NCI-H345 (cell line): Measurements from ENCODE around the gene JMY.
"Not testable (repeated sequence)": the region's sequence is repeated elsewhere in the genome, so short reads cannot be mapped to it uniquely, and the experiment has no call there.

Source experiments
- DNase-seq: peaks from one replicate; lab custom pipeline; 2025; lab: John Stamatoyannopoulos, UW

The JMY gene

DNA sequence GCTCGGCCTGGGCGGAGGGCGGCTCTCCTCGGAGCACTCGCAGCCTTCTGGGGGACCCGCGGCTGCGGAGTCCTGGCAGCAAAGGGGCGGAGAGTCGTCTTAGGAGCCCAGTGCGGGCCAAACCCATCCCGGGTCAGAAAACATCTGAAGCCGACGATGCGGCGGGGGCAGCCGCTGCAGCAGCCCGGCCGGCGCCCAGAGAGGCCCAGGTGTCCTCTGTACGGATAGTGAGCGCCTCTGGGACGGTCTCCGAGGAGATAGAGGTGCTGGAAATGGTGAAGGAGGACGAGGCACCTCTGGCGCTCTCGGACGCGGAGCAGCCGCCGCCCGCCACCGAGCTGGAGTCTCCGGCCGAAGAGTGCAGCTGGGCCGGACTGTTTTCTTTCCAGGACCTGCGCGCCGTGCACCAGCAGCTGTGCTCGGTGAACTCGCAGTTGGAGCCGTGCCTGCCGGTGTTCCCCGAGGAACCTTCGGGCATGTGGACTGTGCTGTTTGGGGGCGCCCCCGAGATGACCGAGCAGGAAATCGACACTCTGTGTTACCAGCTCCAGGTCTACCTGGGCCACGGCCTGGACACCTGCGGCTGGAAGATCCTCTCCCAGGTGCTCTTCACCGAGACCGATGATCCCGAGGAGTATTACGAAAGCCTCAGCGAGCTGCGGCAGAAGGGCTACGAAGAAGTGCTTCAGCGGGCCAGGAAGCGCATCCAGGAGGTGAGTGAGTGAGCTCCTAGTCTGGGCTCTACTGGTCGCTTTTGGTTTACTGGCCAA lies 1.2 kb downstream of the JMY start:
- DNase-seq = peak; percentile 37

DNA sequence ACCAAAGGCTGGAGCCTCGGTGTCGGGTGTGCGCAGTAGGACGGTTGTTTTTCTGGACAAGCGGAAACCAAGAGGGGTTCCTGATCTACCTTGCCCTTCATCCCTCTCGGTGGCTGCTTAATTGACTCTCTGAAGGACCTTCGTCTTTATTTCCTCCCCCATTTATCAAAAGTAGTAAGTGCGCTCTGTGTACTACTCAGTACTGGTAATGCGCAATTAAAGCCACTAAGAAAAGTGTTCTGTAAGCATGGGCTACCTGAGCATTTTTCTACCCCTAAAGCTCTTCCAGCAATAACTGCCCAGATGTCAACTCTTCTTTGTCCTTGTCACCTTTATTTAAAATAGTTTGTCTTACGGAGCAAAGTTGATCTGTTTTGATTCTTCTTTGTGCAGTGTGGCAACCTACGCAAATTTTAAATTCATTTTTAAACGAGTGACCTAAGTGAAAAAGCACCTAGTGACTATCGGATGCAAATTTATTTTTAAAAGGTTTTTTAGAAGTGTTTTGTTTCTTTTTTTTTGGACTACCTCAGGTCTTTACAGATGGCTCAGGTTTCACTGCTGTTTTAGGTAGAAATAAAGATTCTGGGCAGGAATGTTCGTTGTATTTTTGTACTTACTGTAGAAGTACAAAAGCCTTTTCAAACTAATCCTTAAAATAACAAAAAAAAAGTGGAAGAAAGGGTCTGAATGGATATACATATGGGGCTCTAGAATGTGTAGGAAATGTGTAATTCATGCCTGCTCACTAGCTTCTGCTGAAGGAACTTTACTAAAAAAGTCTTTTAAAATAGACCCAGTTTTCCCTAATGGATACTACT lies 2.0 kb downstream of the JMY start:
- DNase-seq = no peak

DNA sequence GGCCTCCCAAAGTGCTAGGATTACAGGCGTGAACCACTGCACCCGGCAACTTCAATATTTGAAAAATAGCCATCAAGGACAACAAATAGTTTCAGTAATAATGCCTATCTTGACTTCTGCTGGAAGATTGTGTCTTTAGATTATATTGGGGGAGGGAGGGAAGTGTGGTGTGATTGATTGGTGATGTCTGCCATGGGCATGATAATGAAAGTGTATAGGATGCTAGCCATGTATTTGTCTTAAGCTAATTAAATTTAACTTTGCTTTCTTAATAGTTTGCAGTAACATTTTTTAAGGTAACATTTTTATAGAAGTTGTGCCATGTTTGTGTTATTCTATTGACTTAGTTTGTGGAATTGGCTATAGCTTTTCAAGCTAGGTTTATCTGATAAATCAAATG lies 4.6 kb downstream of the JMY start:
- DNase-seq = no peak

DNA sequence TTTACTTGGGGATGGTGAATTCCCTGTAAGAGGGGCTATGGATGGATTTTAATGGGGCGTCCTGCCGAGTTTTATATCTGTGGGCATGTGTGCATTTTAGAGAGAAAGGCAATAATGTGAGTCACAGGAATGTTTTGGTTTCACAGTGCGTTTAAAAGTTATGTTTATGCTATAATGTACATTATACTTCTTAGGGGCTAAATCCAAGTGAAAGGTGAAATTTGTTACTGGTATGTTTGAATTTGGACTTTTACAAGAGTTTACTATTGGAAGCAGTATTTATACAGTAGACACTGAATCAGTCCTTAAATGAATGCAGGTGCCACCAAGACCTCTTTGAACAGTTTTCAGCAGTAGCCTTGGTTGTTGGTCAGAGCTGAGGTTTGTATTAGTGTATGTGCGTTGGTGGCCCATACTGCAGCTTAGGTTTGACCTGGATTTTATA lies 5.6 kb downstream of the JMY start:
- no peak for DNase-seq

DNA sequence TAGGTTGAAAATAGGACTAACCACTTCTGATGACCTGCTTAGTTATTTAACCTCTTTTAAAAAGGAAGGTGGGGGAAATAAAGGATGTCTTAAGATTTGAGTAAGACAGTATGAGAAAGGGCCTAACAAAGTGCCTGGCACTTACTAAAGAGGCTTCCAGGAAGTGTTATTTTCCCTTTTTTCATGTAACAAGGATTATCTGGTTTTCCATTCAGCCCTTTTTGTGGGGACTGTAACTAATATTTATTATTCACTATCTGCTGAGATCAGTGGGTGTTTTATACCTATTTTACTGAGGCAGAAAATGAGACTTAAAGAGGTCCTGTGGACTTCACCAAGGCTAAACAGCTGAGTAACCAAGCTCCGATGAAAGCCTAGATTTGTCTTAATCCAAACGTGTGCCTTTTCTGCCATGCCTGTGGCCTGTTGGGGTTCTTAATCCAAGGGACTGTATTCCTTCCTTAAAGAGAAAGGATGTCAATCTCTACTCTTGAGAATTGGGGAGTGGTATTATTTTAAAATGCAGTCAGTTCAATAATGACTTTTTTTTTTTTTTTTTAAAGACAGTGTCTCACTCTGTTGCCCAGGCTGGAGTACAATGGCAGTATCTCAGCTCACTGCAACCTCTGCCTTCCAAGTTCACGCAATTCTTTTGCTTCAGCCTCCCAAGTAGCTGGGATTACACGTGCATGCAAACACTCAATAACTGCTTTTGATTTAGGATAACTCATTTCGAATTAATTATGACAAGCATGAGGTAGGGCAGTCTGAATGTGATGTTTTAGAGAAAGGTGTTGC lies 6.5 kb downstream of the JMY start:
- no peak for DNase-seq

DNA sequence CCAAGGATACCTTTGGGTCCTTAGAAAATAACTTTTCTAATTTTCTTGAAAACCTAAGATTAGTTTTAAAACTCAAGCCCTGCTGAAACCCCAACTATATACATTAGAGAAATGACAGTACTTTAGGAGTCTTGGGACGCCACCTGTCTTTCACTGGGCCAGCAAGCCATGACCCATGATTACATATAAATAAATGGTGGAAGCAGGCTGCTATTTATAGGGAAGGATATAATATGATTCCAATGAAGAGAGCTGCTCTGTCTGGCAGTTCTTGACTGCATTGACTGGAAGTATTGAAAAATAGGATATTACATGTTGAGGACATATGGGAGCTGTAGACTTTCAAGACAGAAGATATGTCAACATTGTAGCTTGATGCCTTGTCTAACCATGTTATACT lies 7.3 kb downstream of the JMY start:
- DNase-seq = no peak

DNA sequence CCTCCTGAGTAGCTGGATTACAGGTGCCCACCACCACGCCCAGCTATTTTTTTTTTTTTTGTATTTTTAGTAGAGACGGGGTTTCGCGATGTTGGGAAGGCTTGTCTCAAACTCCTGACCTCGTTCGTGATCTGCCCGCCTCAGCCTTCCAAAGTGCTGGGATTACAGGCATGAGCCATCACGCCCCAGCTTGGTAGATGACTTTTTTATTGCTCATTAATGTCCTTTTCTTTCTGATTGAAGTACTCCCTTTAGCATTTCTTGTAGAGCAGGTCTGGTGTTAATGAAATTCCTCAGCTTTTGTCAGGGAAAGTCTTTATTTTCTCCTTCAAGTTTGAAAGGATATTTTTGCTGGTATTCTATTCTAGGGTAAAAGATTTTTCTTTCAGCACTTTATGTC lies 18.1 kb downstream of the JMY start:
- DNase-seq = not testable (repeated sequence)

DNA sequence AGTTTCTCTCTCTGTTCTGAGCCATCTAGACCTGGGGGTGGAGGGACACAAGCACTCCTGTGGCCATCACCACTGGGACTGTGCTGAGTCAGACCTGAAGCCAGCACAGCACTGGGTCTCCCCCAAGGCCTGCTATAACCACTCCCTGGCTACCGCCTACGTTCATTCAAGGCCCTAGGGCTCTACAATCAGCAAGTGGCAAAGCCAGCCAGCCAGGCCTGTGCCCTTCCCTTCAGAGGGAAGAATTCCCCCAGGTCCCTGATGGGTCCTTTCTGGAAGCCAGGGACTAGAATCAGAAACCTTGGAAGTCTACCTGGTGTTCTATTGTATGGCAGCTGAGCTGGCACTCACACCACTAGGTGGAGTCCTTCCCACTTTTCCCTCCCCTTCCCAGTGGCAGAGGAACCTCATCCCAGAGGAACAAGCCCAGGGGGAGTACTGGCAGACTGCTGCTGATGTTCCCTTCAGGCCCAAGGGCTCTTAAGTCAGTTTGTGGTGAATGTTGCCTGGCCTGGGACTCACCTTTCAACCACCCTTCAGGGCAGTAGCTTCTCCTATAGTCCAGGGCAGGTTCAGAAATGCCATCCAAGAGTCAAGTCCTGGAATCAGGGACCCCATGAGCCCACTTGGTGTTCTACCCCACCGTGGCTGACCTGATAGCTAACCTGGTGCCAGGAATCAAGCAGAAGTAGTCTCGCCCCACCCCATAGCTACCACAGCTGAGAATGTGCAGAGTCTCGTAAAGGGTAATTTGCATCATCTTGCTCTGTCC lies 20.0 kb downstream of the JMY start:
- DNase-seq = peak; percentile 18

DNA sequence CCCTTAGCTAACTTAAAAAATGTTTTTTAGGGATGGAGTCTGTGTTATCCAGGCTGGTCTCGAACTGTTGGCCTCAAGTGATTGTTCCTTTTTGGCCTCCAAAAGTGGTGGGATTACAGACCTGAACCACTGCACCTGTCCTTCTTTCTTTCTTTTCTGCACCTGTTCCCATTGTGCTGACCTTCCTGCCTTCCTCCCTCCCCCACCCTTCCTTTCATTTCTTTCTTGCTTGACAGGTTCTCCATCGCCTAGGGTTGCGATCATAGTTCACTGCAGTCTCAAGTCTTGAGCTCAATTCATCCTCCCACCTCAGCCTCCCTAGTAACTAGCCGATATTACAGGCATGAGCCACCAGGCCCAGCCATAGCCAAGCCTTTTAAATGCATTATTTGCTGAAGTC lies 20.6 kb downstream of the JMY start:
- no peak for DNase-seq

DNA sequence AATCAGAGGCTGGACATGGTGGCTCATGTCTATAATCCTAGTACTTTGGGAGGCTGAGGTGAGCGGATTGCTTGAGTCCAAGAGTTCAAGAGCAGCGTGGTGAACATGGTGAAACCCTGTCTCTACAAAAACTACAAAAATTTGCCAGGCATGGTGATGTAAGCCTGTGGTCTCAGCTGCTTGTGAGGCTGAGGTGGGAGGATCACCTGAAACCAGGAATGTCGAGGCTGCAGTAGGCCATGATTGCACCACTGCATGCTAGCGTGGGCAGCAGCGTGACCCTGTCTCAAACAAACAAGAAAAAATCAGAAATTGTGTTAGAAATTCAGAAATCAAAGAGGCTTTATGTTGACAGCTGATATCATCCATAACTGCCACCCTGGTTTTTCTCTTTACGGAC lies 21.4 kb downstream of the JMY start:
- no peak for DNase-seq

DNA sequence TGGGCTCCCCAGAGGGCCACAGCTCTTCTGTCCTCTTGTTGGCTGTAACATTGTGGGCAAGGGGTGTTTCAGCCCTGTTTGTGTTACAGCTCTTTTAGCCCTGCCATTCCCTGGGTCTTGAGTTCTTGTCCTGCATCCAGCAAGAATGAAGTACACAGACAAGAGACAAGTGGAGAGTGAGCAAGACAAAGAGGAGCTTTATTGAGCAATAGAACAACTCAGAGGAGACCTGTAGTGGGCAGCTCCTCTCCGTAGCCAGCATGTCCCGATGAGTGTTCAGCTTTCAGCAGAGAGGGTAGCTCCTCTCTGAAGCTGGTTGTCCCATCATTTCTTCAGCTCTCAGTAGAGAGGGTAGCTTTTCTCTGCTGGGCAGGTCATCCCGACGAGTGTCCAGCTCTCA lies 22.9 kb downstream of the JMY start:
- DNase-seq = no peak

DNA sequence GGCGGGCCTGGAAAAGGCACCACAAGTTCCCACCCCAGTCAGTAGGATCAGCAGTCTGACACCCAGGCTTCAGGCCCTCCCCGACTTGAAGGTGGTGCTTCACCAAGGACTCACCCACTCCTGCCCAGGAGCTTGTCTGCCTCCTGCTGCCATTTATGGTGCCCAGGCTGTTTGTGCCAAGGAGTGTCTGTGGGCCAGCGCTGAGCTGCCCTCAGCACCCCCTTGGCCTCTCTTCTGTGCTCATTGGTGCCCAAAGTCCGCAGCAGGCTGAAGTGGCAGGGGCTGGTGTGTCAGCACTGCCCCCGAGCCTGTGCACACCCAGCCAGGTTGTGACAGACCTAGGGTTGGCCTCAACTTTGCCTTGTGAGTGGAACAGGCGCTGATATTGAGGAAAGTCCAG lies 23.5 kb downstream of the JMY start:
- DNase-seq = no peak

DNA sequence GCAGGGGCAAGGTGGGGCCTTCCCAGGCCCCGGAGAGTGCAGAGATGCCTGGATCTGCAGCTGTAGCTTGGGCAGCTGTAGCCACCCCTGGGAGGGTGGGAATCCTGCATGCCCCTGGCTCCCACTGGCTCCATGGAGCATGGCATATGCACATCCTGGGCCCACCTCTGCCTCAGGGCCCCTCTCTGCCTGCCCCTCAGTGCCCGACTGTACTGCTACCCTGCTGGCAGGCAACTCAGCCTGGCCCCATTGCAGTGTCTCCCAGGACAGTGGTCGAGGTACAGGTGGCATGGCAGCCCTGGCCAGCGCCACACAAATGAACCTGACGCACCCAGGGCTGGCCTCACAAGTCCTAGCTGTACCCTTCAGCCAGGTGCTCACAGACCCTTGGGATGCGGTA lies 23.9 kb downstream of the JMY start:
- DNase-seq = no peak

DNA sequence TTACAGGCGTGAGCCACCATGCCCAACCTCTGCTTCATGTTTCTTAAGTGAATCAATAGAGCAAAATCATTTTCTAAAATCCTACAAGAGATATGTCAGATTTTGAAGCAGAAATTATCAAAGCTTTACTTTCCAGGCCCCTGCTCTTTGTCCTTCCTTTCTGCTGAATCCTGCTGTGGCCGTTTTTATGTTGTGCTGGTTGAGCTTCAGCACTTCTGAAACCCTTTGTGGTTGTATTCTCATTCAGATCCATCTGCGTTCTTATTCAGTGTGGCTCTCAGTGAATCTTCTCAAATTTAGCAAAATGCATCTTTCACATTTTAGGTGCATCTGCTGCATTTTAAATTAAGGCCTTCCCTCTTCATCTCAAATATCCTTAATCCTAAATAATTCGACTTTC lies 26.0 kb downstream of the JMY start:
- DNase-seq = no peak

DNA sequence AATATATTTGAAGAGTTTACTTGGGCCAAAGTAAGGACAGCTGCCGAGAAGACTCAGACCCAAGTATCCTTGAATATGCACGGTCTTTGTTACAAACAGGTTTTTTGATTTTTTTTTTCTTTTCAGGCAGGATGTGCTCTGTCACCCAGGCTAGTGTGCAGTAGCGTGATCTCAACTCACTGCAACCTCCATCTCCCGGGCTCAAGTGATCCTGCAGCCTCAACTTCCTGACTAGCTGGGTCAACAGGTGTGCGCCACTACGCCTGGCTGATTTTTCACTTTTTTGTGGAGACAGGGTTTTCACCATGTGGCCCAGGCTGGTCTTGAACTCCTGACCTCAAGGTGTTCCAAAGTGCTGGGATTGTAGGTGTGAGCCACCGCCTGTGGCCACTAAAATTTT lies 27.4 kb downstream of the JMY start:
- no peak for DNase-seq

DNA sequence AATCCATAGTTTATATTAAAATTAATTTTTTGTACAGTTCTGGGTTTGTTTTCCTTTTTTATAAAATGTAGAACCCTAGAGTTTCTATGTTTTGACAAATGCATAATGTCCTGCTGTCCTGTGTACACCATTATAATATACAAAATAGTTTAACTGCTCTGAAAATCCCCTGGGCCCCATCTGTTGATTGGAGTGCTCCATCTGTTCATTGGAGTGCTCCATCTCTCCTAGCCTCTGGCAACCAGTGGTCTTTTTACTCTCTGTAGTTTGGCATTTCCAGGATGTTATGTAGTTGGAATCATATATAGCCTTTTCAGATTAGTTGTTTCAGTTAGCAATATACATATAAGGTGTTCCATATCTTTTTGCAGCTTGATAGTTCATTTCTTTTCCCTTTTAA lies 31.2 kb downstream of the JMY start:
- no peak for DNase-seq

DNA sequence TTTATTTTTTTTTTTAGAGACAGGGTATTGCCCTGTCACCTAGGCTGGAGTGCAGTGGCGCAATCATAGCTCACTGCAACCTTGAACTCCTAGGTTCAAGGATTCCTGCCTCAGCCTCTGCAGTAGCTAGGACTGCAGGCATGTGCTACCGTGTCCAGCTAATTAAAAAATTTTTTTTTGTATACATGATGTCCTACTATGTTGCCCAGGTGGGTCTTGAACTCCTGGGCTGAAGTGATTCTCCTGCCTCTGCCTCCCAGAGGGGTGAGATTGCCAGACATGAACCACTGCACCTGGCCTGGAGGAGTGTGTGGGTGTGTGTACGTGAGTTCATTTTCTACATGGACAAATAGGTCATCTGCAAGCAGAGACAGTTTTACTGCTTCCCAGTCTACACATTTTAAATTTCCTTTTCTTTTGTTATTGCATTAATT lies 33.8 kb downstream of the JMY start:
- DNase-seq = no peak

DNA sequence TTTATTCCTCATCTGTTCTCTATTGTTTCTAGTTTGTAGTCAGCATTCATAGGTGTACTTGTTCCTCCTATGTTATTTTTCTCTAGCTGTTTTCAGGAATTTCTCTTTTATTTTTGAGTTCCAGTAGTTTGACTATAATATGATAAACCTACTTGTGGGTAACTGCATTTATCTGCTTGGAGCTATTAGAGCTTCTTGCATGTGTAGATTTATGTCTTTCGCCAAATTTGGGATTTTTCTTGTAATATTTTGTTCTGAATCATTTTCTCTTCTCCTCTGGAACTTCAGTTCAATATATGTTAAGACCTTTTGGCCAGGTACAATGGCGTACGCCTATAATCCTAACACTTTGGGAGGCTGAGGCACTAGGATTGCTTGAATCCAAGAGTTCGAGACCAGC lies 37.4 kb downstream of the JMY start:
- no peak for DNase-seq

DNA sequence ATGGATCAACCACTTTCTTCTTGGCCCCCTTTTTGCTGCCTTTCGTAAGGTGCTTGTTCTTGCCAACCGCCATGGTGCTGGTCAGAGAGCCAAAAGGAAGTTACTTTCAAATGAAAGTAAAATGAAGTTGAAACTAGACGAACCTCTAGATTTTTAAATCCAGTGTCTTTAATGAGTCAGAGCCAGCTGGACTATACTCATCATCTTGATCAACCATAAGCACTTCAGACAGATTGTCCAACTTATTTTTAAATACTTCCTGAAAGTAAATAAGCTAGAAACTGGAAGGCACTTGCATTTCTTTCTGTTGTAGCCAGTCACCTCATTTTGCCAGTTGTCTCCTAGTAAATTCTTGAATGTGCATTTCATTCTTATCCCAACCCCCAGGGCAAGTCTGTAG lies 48.9 kb downstream of the JMY start:
- DNase-seq = no peak

DNA sequence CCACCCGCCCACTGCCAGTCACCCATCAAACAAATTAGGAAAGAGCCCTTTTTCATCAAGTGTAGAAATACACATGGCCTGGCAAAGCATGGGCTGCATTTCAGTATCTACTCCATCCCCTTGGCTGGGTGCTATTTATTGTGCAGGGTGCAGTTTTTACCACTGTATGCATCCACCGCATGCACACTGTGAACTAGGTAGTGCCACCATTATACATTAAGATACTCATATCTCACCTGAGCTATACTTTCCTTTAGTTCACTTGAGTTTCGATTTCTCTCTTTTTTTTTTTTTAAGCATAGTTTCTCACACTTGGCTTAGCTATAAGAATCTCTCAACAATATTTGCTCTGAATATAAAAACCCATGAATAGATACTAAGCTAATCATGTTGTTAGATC lies 49.4 kb downstream of the JMY start:
- DNase-seq = no peak

DNA sequence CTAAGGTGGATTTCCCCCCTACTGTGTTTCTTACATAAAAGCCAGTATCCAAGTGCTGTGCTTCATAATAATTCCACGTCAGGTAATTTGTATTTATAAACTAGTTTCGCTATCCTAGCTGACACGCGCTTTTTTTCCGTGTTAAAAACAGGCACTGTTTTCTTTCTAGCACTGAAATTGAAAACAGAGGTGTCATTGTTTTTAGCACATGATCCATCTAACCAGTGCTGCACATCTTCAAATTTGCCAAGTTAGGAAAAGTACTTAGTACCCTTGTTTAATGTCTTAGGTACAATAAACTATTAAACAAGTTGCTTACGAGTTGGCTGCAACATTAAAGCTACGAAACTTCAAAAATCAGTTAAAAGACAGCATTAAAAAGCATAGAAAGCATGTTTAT lies 49.9 kb downstream of the JMY start:
- DNase-seq = no peak

DNA sequence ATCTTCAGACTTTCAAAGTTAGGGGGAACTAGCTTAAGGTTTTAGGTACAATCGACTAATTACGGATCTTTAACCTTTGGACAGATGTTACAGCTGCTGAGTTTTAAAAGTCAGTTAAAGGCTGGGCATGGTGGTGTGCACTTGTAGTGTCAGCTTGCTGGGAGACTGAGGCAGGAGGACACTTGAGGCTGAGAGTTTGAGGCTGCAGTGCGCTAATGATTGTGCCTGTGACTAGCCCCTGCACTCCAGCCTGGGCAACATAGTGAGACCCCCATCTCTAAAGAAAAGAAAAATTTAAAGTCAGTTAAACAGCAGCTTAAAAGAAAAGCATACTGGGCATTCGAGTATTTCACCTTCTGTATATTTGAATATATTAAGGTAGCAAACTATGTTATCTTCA lies 51.4 kb downstream of the JMY start:
- no peak for DNase-seq
